ENCODE results near the gene DNAH10. TPM values are rescaled to one million over a fixed set of nuclear protein-coding genes. Genes with fewer than 3 reads are reported as not detected.

DNAH10 gene
- total RNA-seq, 1 experiment from 2014 or later = 0.09 TPM

- TF ChIP-seq ATF3 (CRISPR knock-in tag; conservative IDR thresholded peaks at IDR 0.05) (no peak), ZNF416 (CRISPR knock-in tag; IDR thresholded peaks at IDR 0.05) (no peak), IRF1 (CRISPR knock-in tag; IDR thresholded peaks at IDR 0.05) (no peak)
Measured at GRCh38 chr12:123939716-123940626, 177.9 kb downstream of the DNAH10 start (continued).

GRCh38 chr12:123940627-123940966 is 178.5 kb downstream of the DNAH10 start:
- no peak for DNase-seq (ENCODE audit: low spot score)
- CTCF ChIA-PET = interaction anchor here (0.9 kb wide), 3 partner anchors 9 to 37 kb away, joined by 3 to 5 read pairs (median 3); no protein-coding TSS in a partner anchor
- Mint-ChIP-seq H3K36me3 (peaks cover 3% of the 10 kb centered on the region; the same call in 1 of the 2 replicates), H3K4me1 (no peaks in the 10 kb centered on the region), H3K4me3 (no peak overlapping the region), H3K9me3 (peaks cover 6% of the 10 kb centered on the region; the same call in 1 of the 2 replicates), H3K27ac (no peak overlapping the region), H3K27me3 (ENCODE audit: low read depth) (peaks cover 12% of the 10 kb centered on the region)
- TF ChIP-seq ATF3 (CRISPR knock-in tag; conservative IDR thresholded peaks at IDR 0.05) (no peak), ATF6 (CRISPR knock-in tag; IDR thresholded peaks at IDR 0.05) (no peak), ZNF263 (CRISPR knock-in tag; IDR thresholded peaks at IDR 0.05; ENCODE audit: low read depth) (no peak), FOXJ3 (CRISPR knock-in tag; IDR thresholded peaks at IDR 0.05; ENCODE audit: borderline replicate concordance) (no peak), ZNF219 (CRISPR knock-in tag; IDR thresholded peaks at IDR 0.05; ENCODE audit: borderline replicate concordance) (no peak), ZBTB21 (CRISPR knock-in tag; IDR thresholded peaks at IDR 0.05; ENCODE audit: borderline replicate concordance) (no peak), USF2 (CRISPR knock-in tag; IDR thresholded peaks at IDR 0.05) (no peak), CDX4 (CRISPR knock-in tag; IDR thresholded peaks at IDR 0.05; ENCODE audit: borderline replicate concordance) (no peak)
- POLR2A ChIA-PET = no interaction called here
- ATAC-seq = no peak

GRCh38 chr12:123941000-123941399 is 178.9 kb downstream of the DNAH10 start:
- ATAC-seq (no peak), DNase-seq (ENCODE audit: low spot score) (no peak)
- no peak overlapping the region for H3K27ac Mint-ChIP-seq
- H3K4me3 Mint-ChIP-seq = no peak overlapping the region
- no peak for TF ChIP-seq RORB (CRISPR knock-in tag; IDR thresholded peaks at IDR 0.05)
- no peak for TF ChIP-seq NR3C1 (CRISPR knock-in tag; conservative IDR thresholded peaks at IDR 0.05; ENCODE audit: low read depth)
- TF ChIP-seq IRF2 (CRISPR knock-in tag; IDR thresholded peaks at IDR 0.05; ENCODE audit: borderline replicate concordance, low read depth) = no peak
- TF ChIP-seq TP53 (CRISPR knock-in tag; IDR thresholded peaks at IDR 0.05) = no peak
- no peak for TF ChIP-seq OVOL2 (CRISPR knock-in tag; IDR thresholded peaks at IDR 0.05; ENCODE audit: borderline replicate concordance)
- TF ChIP-seq ERG (CRISPR knock-in tag; IDR thresholded peaks at IDR 0.05) = no peak
- TF ChIP-seq NFYB (CRISPR knock-in tag; conservative IDR thresholded peaks at IDR 0.05; ENCODE audit: low read depth) = no peak
- no peak for TF ChIP-seq PREB (CRISPR knock-in tag; IDR thresholded peaks at IDR 0.05; ENCODE audit: borderline replicate concordance)
- no peak for TF ChIP-seq ZNF138 (CRISPR knock-in tag; conservative IDR thresholded peaks at IDR 0.05)
- TF ChIP-seq FOXJ3 (CRISPR knock-in tag; IDR thresholded peaks at IDR 0.05; ENCODE audit: borderline replicate concordance) = no peak
- peaks cover 12% of the 10 kb centered on the region for H3K27me3 Mint-ChIP-seq (ENCODE audit: low read depth)
- no peaks in the 10 kb centered on the region for H3K4me1 Mint-ChIP-seq
- H3K9me3 Mint-ChIP-seq = peaks cover 6% of the 10 kb centered on the region; the same call in 1 of the 2 replicates
- peaks cover 3% of the 10 kb centered on the region; the same call in 1 of the 2 replicates for H3K36me3 Mint-ChIP-seq
- ChIA-PET POLR2A (no interaction called here), CTCF (interaction anchor here (0.9 to 1.0 kb wide), 3 partner anchors 9 to 37 kb away, joined by 3 to 5 read pairs (median 4); no protein-coding TSS in a partner anchor)
